OCI-LY7 (cell line): Measurements from ENCODE around the gene CSNK1A1L. TPM values are rescaled to one million over a fixed set of nuclear protein-coding genes. Genes with fewer than 3 reads are reported as not detected.

Experiments
- Bru-seq: library from RNA; stranded (reverse); fragments of 400-500 nt; gene quantifications from one replicate; lab custom pipeline; 2021; lab: Mats Ljungman, UMichigan
- BruChase-seq, 2 experiments: library from RNA; stranded (reverse); fragments of 400-500 nt; gene quantifications; one replicate each; lab custom pipeline; 2021; lab: Mats Ljungman, UMichigan
- BruUV-seq: library from RNA; stranded (reverse); fragments of 400-500 nt; replicated peaks from 2 replicates; lab custom pipeline; 2021; lab: Mats Ljungman, UMichigan
- CTCF ChIA-PET: fragments of 300-600 bp; sonication (Branson Sonifier 250); formaldehyde crosslinking; loops from one replicate; lab custom pipeline; 2022; ENCODE audit warnings: antibody characterized with exemption; ENCODE audit not compliant: unreplicated experiment; lab: Charles Lee
- POLR2A ChIA-PET: fragments of 300-600 bp; sonication (Branson Sonifier 250); formaldehyde crosslinking; loops from one replicate; lab custom pipeline; 2022; ENCODE audit warnings: antibody characterized with exemption; lab: Charles Lee
- DNase-seq: peaks from one replicate; pipeline ENCODE4 v3.0.0-alpha.2; 2015; ENCODE audit warnings: low spot score
- H2AFZ ChIP-seq: fragments of 200-600 bp; sonication (generic), shearing (Covaris generic); 2 replicates; pipeline ENCODE4 v1.6.1; 2014; ENCODE audit warnings: mild to moderate bottlenecking, antibody characterized with exemption, low read length, moderate library complexity
- H3K27ac ChIP-seq: fragments of 200-600 bp; sonication (generic); 2 replicates; pipeline ENCODE4 v1.5.1; 2014; ENCODE audit warnings: mixed run types, low read depth, mild to moderate bottlenecking, moderate library complexity, low read length, inconsistent platforms; ENCODE audit not compliant: poor library complexity, severe bottlenecking
- H3K36me3 ChIP-seq: fragments of 200-600 bp; sonication (generic); 2 replicates; pipeline ENCODE4 v1.6.1; 2014; ENCODE audit warnings: mild to moderate bottlenecking, antibody characterized with exemption, low read length, moderate library complexity, mixed read lengths; ENCODE audit not compliant: insufficient read depth
- H3K4me1 ChIP-seq: fragments of 200-600 bp; sonication (generic); 2 replicates; pipeline ENCODE4 v1.5.1; 2014; ENCODE audit warnings: mild to moderate bottlenecking, low read length; ENCODE audit not compliant: insufficient read depth, poor library complexity, severe bottlenecking
- H3K4me2 ChIP-seq: fragments of 200-600 bp; sonication (generic); 2 replicates; pipeline ENCODE4 v1.6.1; 2014; ENCODE audit warnings: mild to moderate bottlenecking, low read length
- H3K4me3 ChIP-seq: fragments of 200-600 bp; sonication (generic); 2 replicates; pipeline ENCODE4 v1.5.1; 2014; ENCODE audit warnings: mild to moderate bottlenecking, low read depth, low read length; ENCODE audit not compliant: poor library complexity, severe bottlenecking
- H3K79me2 ChIP-seq: fragments of 200-600 bp; sonication (generic); 2 replicates; pipeline ENCODE4 v1.6.1; 2016; ENCODE audit warnings: low read depth, mild to moderate bottlenecking, low read length, moderate library complexity, mixed read lengths; ENCODE audit not compliant: insufficient read depth
- H3K9me2 ChIP-seq: fragments of 200-600 bp; sonication (generic); 2 replicates; pipeline ENCODE4 v1.6.1; 2016; ENCODE audit warnings: mild to moderate bottlenecking, low read length, mixed read lengths; ENCODE audit not compliant: insufficient read depth
- H3K9me3 ChIP-seq: fragments of 200-600 bp; sonication (generic); 2 replicates; pipeline ENCODE4 v1.6.1; 2014; ENCODE audit warnings: mild to moderate bottlenecking, mixed run types, low read length, mixed read lengths
- H4K20me1 ChIP-seq: fragments of 200-600 bp; sonication (generic); 2 replicates; pipeline ENCODE4 v1.6.1; 2014; ENCODE audit warnings: mild to moderate bottlenecking, antibody characterized with exemption, low read length, moderate library complexity, mixed read lengths; ENCODE audit not compliant: insufficient read depth
- CTCF ChIP-seq: fragments of 200-600 bp; sonication (generic); conservative IDR thresholded peaks from 2 replicates; pipeline ENCODE4 v1.5.1; 2014; ENCODE audit warnings: mild to moderate bottlenecking, antibody characterized with exemption, low read length, moderate library complexity, mixed read lengths
- EZH2phosphoT487 ChIP-seq: fragments of 200-600 bp; sonication (generic); IDR thresholded peaks from 2 replicates; pipeline ENCODE4 v1.6.1; 2018; ENCODE audit warnings: low read depth, borderline replicate concordance, mild to moderate bottlenecking, mixed run types, antibody characterized with exemption, low read length, moderate library complexity, mixed read lengths
- intact Hi-C: fragments of 100-400 bp; cut with micrococcal nuclease; formaldehyde crosslinking; loops from one replicate; pipeline ENCODE4 v1.10.0; 2022; ENCODE audit not compliant: unreplicated experiment
- long read RNA-seq: library from polyadenylated mRNA; stranded (forward); transcript quantifications from one replicate; pipeline ENCODE4 v2.0.0, GENCODE V29; 2022
- total RNA-seq, 2 experiments: library from RNA; depleted of rRNA in 1 of 2; stranded (reverse); fragments of >200 nt in 1 of 2; shearing (Covaris generic) in 1 of 2; gene quantifications; 2 replicates each; pipeline ENCODE4 v1.2.3, GENCODE V29; 2014 to 2022

CSNK1A1L gene
- not detected in 2 replicates for total RNA-seq (2014; rRNA removed; shearing (Covaris generic))
- total RNA-seq (2022), result not detected in 2 replicates
- Bru-seq, nascent RNA, result not detected
- BruChase-seq, experiment 1, labeled RNA remaining after a 6-hour chase, result not detected
- BruChase-seq, experiment 2, labeled RNA remaining after a 2-hour chase, result not detected
- long read RNA-seq, result 0 reads

GRCh38 chr13:37105251-37105714 is at the start of gene CSNK1A1L:
Gene CSNK1A1L, minus strand, starts transcription at chr13:37105664. Its CDS starts 408 bp downstream, at chr13:37105256.
- TF ChIP-seq CTCF (no peak), EZH2phosphoT487 (no peak)
- DNase-seq, result no peak
- POLR2A ChIA-PET, result interaction anchor here (0.5 kb wide), 1 partner anchor 659 kb away, joined by 3 read pairs; no protein-coding TSS in a partner anchor
- BruUV-seq, result no TSS peak
- intact Hi-C loops, result loop anchor here (10.0 kb wide), 1 partner anchor 500 kb away; no protein-coding TSS in a partner anchor
- no peaks in the 10 kb centered on the region for H3K4me1 ChIP-seq
- H2AFZ ChIP-seq, result no peak within 1 kb of the TSS
- H3K27ac ChIP-seq, result no peak within 1 kb of the TSS
- H4K20me1 ChIP-seq, result no peaks in the 10 kb centered on the region
- H3K79me2 ChIP-seq, result no peaks in the 10 kb centered on the region
- no peak within 1 kb of the TSS for H3K4me3 ChIP-seq
- H3K4me2 ChIP-seq, result no peak within 1 kb of the TSS
- no peaks in the 10 kb centered on the region for H3K9me3 ChIP-seq
- CTCF ChIA-PET, result no interaction called here
- H3K36me3 ChIP-seq, result no peaks in the 10 kb centered on the region
- no peaks in the 10 kb centered on the region for H3K9me2 ChIP-seq

- Histone ChIP-seq H3K4me1 (no peaks in the 10 kb centered on the region), H3K27ac (no peak overlapping the region), H3K4me3 (no peak overlapping the region), H4K20me1 (no peaks in the 10 kb centered on the region), H3K36me3 (no peaks in the 10 kb centered on the region), H3K9me2 (no peaks in the 10 kb centered on the region), H3K9me3 (no peaks in the 10 kb centered on the region), H3K79me2 (no peaks in the 10 kb centered on the region), H3K4me2 (no peak overlapping the region), H2AFZ (no peak overlapping the region)
- BruUV-seq, result no TSS peak
- intact Hi-C loops, result no loop called here
- DNase-seq, result no peak
- POLR2A ChIA-PET, result interaction anchor here (1.0 kb wide), 1 partner anchor 8 kb away, joined by 3 read pairs; no protein-coding TSS in a partner anchor
- CTCF ChIA-PET, result no interaction called here
- TF ChIP-seq CTCF (no peak), EZH2phosphoT487 (no peak)
Measured at GRCh38 chr13:37149380-37149779, 43.9 kb upstream of the CSNK1A1L start.

GRCh38 chr13:37148501-37148900 is 43.0 kb upstream of the CSNK1A1L start:
- H3K36me3 ChIP-seq, result no peaks in the 10 kb centered on the region
- no peak overlapping the region for H3K4me3 ChIP-seq
- H3K4me2 ChIP-seq, result no peak overlapping the region
- no peaks in the 10 kb centered on the region for H3K9me3 ChIP-seq
- ChIA-PET POLR2A (interaction anchor here (1.0 kb wide), 1 partner anchor 9 kb away, joined by 3 read pairs; no protein-coding TSS in a partner anchor), CTCF (no interaction called here)
- H2AFZ ChIP-seq, result no peak overlapping the region
- H3K79me2 ChIP-seq, result no peaks in the 10 kb centered on the region
- no peaks in the 10 kb centered on the region for H3K9me2 ChIP-seq
- H3K27ac ChIP-seq, result no peak overlapping the region
- no peaks in the 10 kb centered on the region for H3K4me1 ChIP-seq
- BruUV-seq, result no TSS peak
- intact Hi-C loops, result no loop called here
- TF ChIP-seq EZH2phosphoT487 (no peak), CTCF (no peak)
- DNase-seq, result no peak
- no peaks in the 10 kb centered on the region for H4K20me1 ChIP-seq
